ENCODE results near the gene FGG. TPM values are rescaled to one million over a fixed set of nuclear protein-coding genes. Genes with fewer than 3 reads are reported as not detected.

Gene FGG
- polyA plus RNA-seq, 1 donor (not counting 4 experiments of a cell fraction or from before 2014, with no cell fraction given) = 0.17 TPM

DNA sequence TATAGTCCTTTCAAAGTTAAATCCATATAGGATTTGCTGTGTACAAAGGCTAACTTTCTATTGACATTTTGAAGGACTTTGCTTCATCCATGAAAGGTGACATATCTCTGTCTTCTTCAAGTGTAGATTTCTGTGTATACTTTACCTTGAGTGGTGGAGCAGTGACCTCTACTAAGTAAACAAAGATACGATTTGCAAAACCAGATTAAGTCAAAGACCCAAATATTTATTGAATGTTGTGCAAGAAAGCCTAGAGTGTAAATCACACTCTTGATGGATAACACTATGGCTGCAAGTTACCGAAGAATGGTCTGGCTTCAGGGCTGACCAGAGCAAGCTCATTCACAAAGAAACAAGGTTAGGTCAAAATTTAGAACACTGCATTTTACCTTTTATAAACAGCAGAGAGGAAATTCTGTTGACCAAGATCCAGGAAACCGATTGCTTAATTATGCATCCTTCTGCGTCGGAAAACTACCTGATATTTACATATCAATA is 5.4 kb upstream of the FGG start:
- FAIRE-seq = no peak
- no peak overlapping the region for H3K27ac ChIP-seq (ENCODE audit: control insufficient read depth, insufficient read depth, low read length)

DNA sequence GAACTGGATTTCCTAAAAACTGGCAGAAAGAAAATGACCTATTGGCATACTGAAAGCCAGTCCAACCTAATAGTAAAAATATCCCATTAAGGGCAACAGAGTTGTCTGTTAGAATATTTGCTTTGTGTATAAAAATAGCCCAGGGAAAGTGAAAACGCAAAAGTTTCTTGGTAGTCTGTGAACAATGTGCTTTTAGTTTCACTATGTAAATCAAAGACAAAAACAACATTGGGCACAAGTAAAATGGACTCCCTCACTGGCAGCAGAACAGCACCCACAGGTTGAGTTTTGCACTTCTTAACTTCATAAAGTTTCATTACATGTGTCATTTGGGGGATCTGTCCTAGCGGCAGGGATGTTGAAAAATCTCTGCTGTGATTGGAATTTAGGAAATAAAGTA is 4.3 kb upstream of the FGG start:
- DNase-seq (ENCODE audit: low read depth, low spot score) (no peak), FAIRE-seq (no peak)
- H3K4me1 ChIP-seq (ENCODE audit: control insufficient read depth, extremely low read depth, insufficient read depth, low read length) = no peaks in the 10 kb centered on the region
- H3K9ac ChIP-seq (ENCODE audit: control insufficient read depth, extremely low read depth, insufficient read depth, low read length) = no peak overlapping the region
- H3K36me3 ChIP-seq (ENCODE audit: control insufficient read depth in 2 of 2, extremely low read depth in 1 of 2, insufficient read depth in 2 of 2, low read length in 2 of 2) = no peaks in the 10 kb centered on the region
- dilution Hi-C loops (cut with MboI; ENCODE audit: extremely low pct_ligation_motif_present, low sequenced_read_pairs) = no loop called here
- H4K20me1 ChIP-seq (ENCODE audit: control insufficient read depth, extremely low read depth, insufficient read depth, low read length) = no peaks in the 10 kb centered on the region
- TF ChIP-seq, protein P1, sequence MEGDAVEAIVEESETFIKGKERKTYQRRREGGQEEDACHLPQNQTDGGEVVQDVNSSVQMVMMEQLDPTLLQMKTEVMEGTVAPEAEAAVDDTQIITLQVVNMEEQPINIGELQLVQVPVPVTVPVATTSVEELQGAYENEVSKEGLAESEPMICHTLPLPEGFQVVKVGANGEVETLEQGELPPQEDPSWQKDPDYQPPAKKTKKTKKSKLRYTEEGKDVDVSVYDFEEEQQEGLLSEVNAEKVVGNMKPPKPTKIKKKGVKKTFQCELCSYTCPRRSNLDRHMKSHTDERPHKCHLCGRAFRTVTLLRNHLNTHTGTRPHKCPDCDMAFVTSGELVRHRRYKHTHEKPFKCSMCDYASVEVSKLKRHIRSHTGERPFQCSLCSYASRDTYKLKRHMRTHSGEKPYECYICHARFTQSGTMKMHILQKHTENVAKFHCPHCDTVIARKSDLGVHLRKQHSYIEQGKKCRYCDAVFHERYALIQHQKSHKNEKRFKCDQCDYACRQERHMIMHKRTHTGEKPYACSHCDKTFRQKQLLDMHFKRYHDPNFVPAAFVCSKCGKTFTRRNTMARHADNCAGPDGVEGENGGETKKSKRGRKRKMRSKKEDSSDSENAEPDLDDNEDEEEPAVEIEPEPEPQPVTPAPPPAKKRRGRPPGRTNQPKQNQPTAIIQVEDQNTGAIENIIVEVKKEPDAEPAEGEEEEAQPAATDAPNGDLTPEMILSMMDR (optimal IDR thresholded peaks at IDR 0.05 in 1 of 3, IDR thresholded peaks at IDR 0.05 in 1 of 3, conservative IDR thresholded peaks at IDR 0.05 in 1 of 3; ENCODE audit: extremely low read depth in 1 of 3, insufficient read depth in 2 of 3, low read length in 3 of 3) = no peak
- no peak for TF ChIP-seq EZH2 (IDR thresholded peaks at IDR 0.05; ENCODE audit: low read length)
- H3K9me1 ChIP-seq (ENCODE audit: control insufficient read depth, extremely low read depth, insufficient read depth, low read length) = no peaks in the 10 kb centered on the region
- no peak overlapping the region for H3K4me2 ChIP-seq (ENCODE audit: control insufficient read depth, extremely low read depth, insufficient read depth, low read depth, low read length)
- no peaks in the 10 kb centered on the region for H3K9me3 ChIP-seq (ENCODE audit: control insufficient read depth, low read depth, low read length)
- peaks cover 3% of the 10 kb centered on the region for H3K27me3 ChIP-seq (ENCODE audit: control insufficient read depth, extremely low read depth, insufficient read depth, low read length)
- H3K27ac ChIP-seq (ENCODE audit: control insufficient read depth, insufficient read depth, low read length) = no peak overlapping the region
- H3K79me2 ChIP-seq (ENCODE audit: control insufficient read depth, insufficient read depth, low read length) = no peaks in the 10 kb centered on the region
- no peak overlapping the region for H2AFZ ChIP-seq (ENCODE audit: control insufficient read depth, low read length)
- no peak overlapping the region for H3K4me3 ChIP-seq (ENCODE audit: control insufficient read depth in 2 of 3, extremely low read depth in 1 of 3, insufficient read depth in 2 of 3, low read depth in 1 of 3, low read length in 3 of 3)

More for the DNA sequence above, 5.4 kb upstream of the FGG start:
- Histone ChIP-seq H3K9me3 (ENCODE audit: control insufficient read depth, low read depth, low read length) (no peaks in the 10 kb centered on the region), H3K9ac (ENCODE audit: control insufficient read depth, extremely low read depth, insufficient read depth, low read length) (no peak overlapping the region), H3K79me2 (ENCODE audit: control insufficient read depth, insufficient read depth, low read length) (no peaks in the 10 kb centered on the region), H3K9me1 (ENCODE audit: control insufficient read depth, extremely low read depth, insufficient read depth, low read length) (no peaks in the 10 kb centered on the region), H4K20me1 (ENCODE audit: control insufficient read depth, extremely low read depth, insufficient read depth, low read length) (no peaks in the 10 kb centered on the region), H3K4me2 (ENCODE audit: control insufficient read depth, extremely low read depth, insufficient read depth, low read depth, low read length) (no peak overlapping the region), H3K4me1 (ENCODE audit: control insufficient read depth, extremely low read depth, insufficient read depth, low read length) (no peaks in the 10 kb centered on the region), H3K4me3 (ENCODE audit: control insufficient read depth in 2 of 3, extremely low read depth in 1 of 3, insufficient read depth in 2 of 3, low read depth in 1 of 3, low read length in 3 of 3) (no peak overlapping the region), H2AFZ (ENCODE audit: control insufficient read depth, low read length) (no peak overlapping the region), H3K36me3 (ENCODE audit: control insufficient read depth in 2 of 2, extremely low read depth in 1 of 2, insufficient read depth in 2 of 2, low read length in 2 of 2) (no peaks in the 10 kb centered on the region), H3K27me3 (ENCODE audit: control insufficient read depth, extremely low read depth, insufficient read depth, low read length) (no peaks in the 10 kb centered on the region)
- dilution Hi-C loops (cut with MboI; ENCODE audit: extremely low pct_ligation_motif_present, low sequenced_read_pairs) = no loop called here
- DNase-seq (ENCODE audit: low read depth, low spot score) = no peak
- no peak for TF ChIP-seq EZH2 (IDR thresholded peaks at IDR 0.05; ENCODE audit: low read length)
- TF ChIP-seq, protein P1 (optimal IDR thresholded peaks at IDR 0.05 in 1 of 3, IDR thresholded peaks at IDR 0.05 in 1 of 3, conservative IDR thresholded peaks at IDR 0.05 in 1 of 3; ENCODE audit: extremely low read depth in 1 of 3, insufficient read depth in 2 of 3, low read length in 3 of 3) = no peak
